MV-4-11 (cell line): Measurements from ENCODE around the gene STK40.

ENCODE experiments used
- DNase-seq: peaks from one replicate; lab custom pipeline; 2025; lab: John Stamatoyannopoulos, UW

STK40 gene

GRCh38 chr1:36343651-36344394 is 41.9 kb downstream of the STK40 start:
- no peak for DNase-seq

- peak; percentile 36 for DNase-seq
Observed at GRCh38 chr1:36342426-36343185, 43.1 kb downstream of the STK40 start.

GRCh38 chr1:36341626-36342320 is 44.0 kb downstream of the STK40 start:
- no peak for DNase-seq

GRCh38 chr1:36339615-36340014 is 46.1 kb downstream of the STK40 start:
- DNase-seq = no peak

GRCh38 chr1:36339215-36339614 is 46.5 kb downstream of the STK40 start:
- DNase-seq = no peak

- no peak for DNase-seq
Observed at GRCh38 chr1:36337830-36338229, 47.9 kb downstream of the STK40 start.

GRCh38 chr1:36330940-36331339 is 54.8 kb downstream of the STK40 start:
- no peak for DNase-seq

- DNase-seq = no peak
Observed at GRCh38 chr1:36329817-36330216, 55.9 kb downstream of the STK40 start.

- DNase-seq = peak; percentile 53
Observed at GRCh38 chr1:36328713-36329112, 57.0 kb downstream of the STK40 start.

- DNase-seq = no peak
Observed at GRCh38 chr1:36328088-36328480, 57.6 kb downstream of the STK40 start.

- no peak for DNase-seq
Observed at GRCh38 chr1:36327421-36328087, 58.2 kb downstream of the STK40 start.

- DNase-seq = no peak
Observed at GRCh38 chr1:36326499-36326898, 59.2 kb downstream of the STK40 start.

GRCh38 chr1:36324353-36324703 is 61.4 kb downstream of the STK40 start:
- DNase-seq = no peak

- DNase-seq = no peak
Observed at GRCh38 chr1:36323636-36324352, 61.9 kb downstream of the STK40 start, which contains the start of gene EVA1B. Gene EVA1B, minus strand, starts transcription at chr1:36323645. Its CDS starts 608 bp downstream, at chr1:36323037.

GRCh38 chr1:36322786-36323635 is 62.7 kb downstream of the STK40 start:
- DNase-seq = no peak

GRCh38 chr1:36322041-36322785 is 63.5 kb downstream of the STK40 start:
- no peak for DNase-seq

- DNase-seq = peak; percentile 28
Observed at GRCh38 chr1:36321119-36321951, 64.4 kb downstream of the STK40 start.

- no peak for DNase-seq
Observed at GRCh38 chr1:36320767-36321118, 65.0 kb downstream of the STK40 start.

GRCh38 chr1:36320291-36320761 is 65.4 kb downstream of the STK40 start:
- peak; percentile 48 for DNase-seq
